ENCODE data around the gene CBFA2T2.
A peak's percentile ranks its signal among the peaks of the same experiment; 100 is the strongest.

CBFA2T2 gene

GRCh38 chr20:33649201-33649681, 159.3 kb downstream of the CBFA2T2 start:
- no peak overlapping the region for H3K27ac ChIP-seq (ENCODE audit: insufficient read depth in 1 of 2, low read depth in 1 of 2, low read length in 2 of 2, poor library complexity in 1 of 2, severe bottlenecking in 2 of 2)
- no peak for DNase-seq
- ChIA-PET POLR2A (no interaction called here), CTCF (interaction anchor here (1.0 to 1.2 kb wide), 3 partner anchors 15 to 192 kb away, joined by 3 to 4 read pairs (median 3); no protein-coding TSS in a partner anchor)
- peaks cover 0 to 2% (median 0%) of the 10 kb centered on the region in 4 experiments for H3K4me1 ChIP-seq (ENCODE audit: control extremely low read depth in 1 of 4, control insufficient read depth in 4 of 4, insufficient read depth in 4 of 4, low read length in 3 of 4)
- no peaks in the 10 kb centered on the region for H3K9me3 ChIP-seq (ENCODE audit: control extremely low read depth in 1 of 5, control insufficient read depth in 4 of 5, insufficient read depth in 2 of 5, low read depth in 1 of 5, low read length in 4 of 5)
- WGBS (ENCODE audit: insufficient coverage): 91% methylated on average over 16 of the region's 19 CpGs
- peaks cover 0 to 20% (median 18%) of the 10 kb centered on the region in 4 experiments for H3K36me3 ChIP-seq (ENCODE audit: control insufficient read depth in 4 of 4, insufficient read depth in 4 of 4, low read length in 3 of 4)
- no peaks in the 10 kb centered on the region for H3K27me3 ChIP-seq (replicated peaks in 2 of 5; ENCODE audit: control insufficient read depth in 4 of 5, insufficient read depth in 5 of 5, low read length in 4 of 5)
- no peak overlapping the region for H3K4me3 ChIP-seq (ENCODE audit: control insufficient read depth in 1 of 7, extremely low read depth in 1 of 7, insufficient read depth in 4 of 7, low read depth in 2 of 7, low read length in 6 of 7)

DNA sequence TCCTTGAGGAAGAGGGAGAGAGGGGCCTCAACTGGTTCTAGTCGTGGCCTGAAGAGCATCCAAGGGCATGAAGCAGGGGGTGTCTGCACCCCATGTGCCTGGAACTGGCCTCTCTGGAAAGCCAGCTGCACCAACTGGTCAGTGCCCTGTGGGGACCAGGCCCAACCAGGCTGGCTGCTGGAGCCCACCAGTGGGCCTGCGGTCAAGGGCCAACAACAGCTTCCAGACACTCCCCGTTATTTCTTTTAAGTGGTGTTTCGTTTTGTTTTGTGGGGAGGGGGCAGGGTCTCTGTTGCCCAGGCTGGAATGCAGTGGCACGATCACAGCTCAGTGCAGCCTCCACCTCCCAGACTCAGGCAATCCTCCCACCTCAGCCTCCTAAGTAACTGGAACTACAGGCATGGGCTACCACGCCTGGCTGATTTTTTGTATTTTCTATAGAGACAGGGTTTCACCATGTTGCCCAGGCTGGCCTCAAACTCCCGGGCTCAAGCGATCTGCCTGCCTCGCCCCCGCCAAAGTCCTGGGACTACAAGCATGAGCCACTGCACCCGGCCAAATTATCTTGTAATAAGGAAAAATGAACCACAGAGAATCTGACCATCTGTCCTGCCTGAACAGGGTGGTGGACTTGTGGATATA, 160.3 kb downstream of the CBFA2T2 start:
- DNase-seq: no peak
- Histone ChIP-seq H3K4me1 (ENCODE audit: control extremely low read depth in 1 of 4, control insufficient read depth in 4 of 4, insufficient read depth in 4 of 4, low read length in 3 of 4) (peaks cover 0 to 2% (median 0%) of the 10 kb centered on the region in 4 experiments), H3K4me3 (ENCODE audit: control insufficient read depth in 1 of 7, extremely low read depth in 1 of 7, insufficient read depth in 4 of 7, low read depth in 2 of 7, low read length in 6 of 7) (no peak overlapping the region), H3K9me3 (ENCODE audit: control extremely low read depth in 1 of 5, control insufficient read depth in 4 of 5, insufficient read depth in 2 of 5, low read depth in 1 of 5, low read length in 4 of 5) (no peaks in the 10 kb centered on the region), H3K27ac (ENCODE audit: insufficient read depth in 1 of 2, low read depth in 1 of 2, low read length in 2 of 2, poor library complexity in 1 of 2, severe bottlenecking in 2 of 2) (no peak overlapping the region), H3K27me3 (replicated peaks in 2 of 5; ENCODE audit: control insufficient read depth in 4 of 5, insufficient read depth in 5 of 5, low read length in 4 of 5) (no peaks in the 10 kb centered on the region), H3K36me3 (ENCODE audit: control insufficient read depth in 4 of 4, insufficient read depth in 4 of 4, low read length in 3 of 4) (peaks cover 0 to 10% (median 9%) of the 10 kb centered on the region in 4 experiments)
- POLR2A ChIA-PET: no interaction called here
- 97% methylated on average over 6 of the region's 11 CpGs for WGBS (ENCODE audit: insufficient coverage)
- CTCF ChIA-PET: interaction anchor here (0.6 to 1.4 kb wide), 3 partner anchors 193 to 203 kb away, joined by 3 to 5 read pairs (median 4); no protein-coding TSS in a partner anchor

- Histone ChIP-seq H3K4me1 (ENCODE audit: control extremely low read depth in 1 of 4, control insufficient read depth in 4 of 4, insufficient read depth in 4 of 4, low read length in 3 of 4) (peaks cover 0 to 2% (median 0%) of the 10 kb centered on the region in 4 experiments), H3K27me3 (replicated peaks in 2 of 5; ENCODE audit: control insufficient read depth in 4 of 5, insufficient read depth in 5 of 5, low read length in 4 of 5) (no peaks in the 10 kb centered on the region), H3K27ac (ENCODE audit: insufficient read depth in 1 of 2, low read depth in 1 of 2, low read length in 2 of 2, poor library complexity in 1 of 2, severe bottlenecking in 2 of 2) (no peak overlapping the region), H3K36me3 (ENCODE audit: control insufficient read depth in 4 of 4, insufficient read depth in 4 of 4, low read length in 3 of 4) (peaks cover 0 to 9% (median 4%) of the 10 kb centered on the region in 4 experiments), H3K4me3 (ENCODE audit: control insufficient read depth in 1 of 7, extremely low read depth in 1 of 7, insufficient read depth in 4 of 7, low read depth in 2 of 7, low read length in 6 of 7) (no peak overlapping the region), H3K9me3 (ENCODE audit: control extremely low read depth in 1 of 5, control insufficient read depth in 4 of 5, insufficient read depth in 2 of 5, low read depth in 1 of 5, low read length in 4 of 5) (no peaks in the 10 kb centered on the region)
- no peak for DNase-seq
- POLR2A ChIA-PET: no interaction called here
- WGBS (ENCODE audit: insufficient coverage): 100% methylated on average over 2 of the region's 10 CpGs
- CTCF ChIA-PET: interaction anchor here (0.8 to 8.2 kb wide), 4 partner anchors 15 to 204 kb away, joined by 3 to 86 read pairs (median 4); partner anchors contain the start of genes ACTL10 and C20orf144
These were observed 161.1 kb downstream of the CBFA2T2 start for GRCh38 chr20:33650753-33651561.

- Histone ChIP-seq H3K27ac (ENCODE audit: insufficient read depth in 1 of 2, low read depth in 1 of 2, low read length in 2 of 2, poor library complexity in 1 of 2, severe bottlenecking in 2 of 2) (no peak overlapping the region), H3K4me1 (ENCODE audit: control extremely low read depth in 1 of 4, control insufficient read depth in 4 of 4, insufficient read depth in 4 of 4, low read length in 3 of 4) (peaks cover 0 to 2% (median 0%) of the 10 kb centered on the region in 4 experiments), H3K9me3 (ENCODE audit: control extremely low read depth in 1 of 5, control insufficient read depth in 4 of 5, insufficient read depth in 2 of 5, low read depth in 1 of 5, low read length in 4 of 5) (no peaks in the 10 kb centered on the region), H3K36me3 (ENCODE audit: control insufficient read depth in 4 of 4, insufficient read depth in 4 of 4, low read length in 3 of 4) (peaks cover 0 to 9% (median 2%) of the 10 kb centered on the region in 4 experiments), H3K4me3 (ENCODE audit: control insufficient read depth in 1 of 7, extremely low read depth in 1 of 7, insufficient read depth in 4 of 7, low read depth in 2 of 7, low read length in 6 of 7) (no peak overlapping the region), H3K27me3 (replicated peaks in 2 of 5; ENCODE audit: control insufficient read depth in 4 of 5, insufficient read depth in 5 of 5, low read length in 4 of 5) (no peaks in the 10 kb centered on the region)
- ChIA-PET POLR2A (no interaction called here), CTCF (interaction anchor here (0.8 to 8.2 kb wide), 4 partner anchors 14 to 204 kb away, joined by 3 to 86 read pairs (median 4); partner anchors contain the start of genes ACTL10 and C20orf144)
- DNase-seq: peak in 1 of 3 donors; percentile 30
- WGBS (ENCODE audit: insufficient coverage): 77% methylated on average over 6 of the region's 13 CpGs
These were observed 161.7 kb downstream of the CBFA2T2 start for GRCh38 chr20:33651562-33652048.

DNA sequence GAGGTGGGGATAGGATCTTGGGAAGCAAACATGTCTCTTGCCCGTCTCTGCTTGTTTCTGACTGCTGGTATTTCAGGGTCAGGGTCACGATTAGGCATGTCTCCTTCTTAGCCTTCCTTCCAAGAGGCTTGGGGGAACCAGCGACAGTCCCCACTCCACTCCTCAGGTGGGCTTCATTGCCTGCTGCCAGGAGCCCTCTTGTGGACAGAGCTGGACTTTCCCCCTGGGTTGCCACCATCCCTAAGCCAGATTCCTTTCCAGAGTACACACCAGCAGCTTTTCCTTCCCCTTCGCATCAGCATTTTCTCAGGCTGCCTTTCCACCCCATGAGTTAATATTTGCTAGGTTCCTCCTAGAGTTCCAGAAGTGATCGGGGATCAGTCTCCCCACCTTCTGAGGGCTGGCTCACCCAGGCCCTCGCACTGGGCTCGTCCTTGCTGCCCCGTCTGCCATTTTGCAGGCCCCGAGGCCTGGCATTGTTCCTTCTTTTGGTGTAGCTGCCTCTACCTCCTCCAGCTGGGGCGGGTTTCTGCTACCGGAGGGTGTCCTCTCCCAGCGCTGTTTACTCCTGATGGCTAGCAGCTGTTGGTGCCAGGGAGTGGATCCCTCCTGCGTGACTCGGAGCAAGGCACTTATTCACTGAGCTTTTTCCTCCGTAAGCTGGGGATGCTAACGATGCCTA, 163.5 kb downstream of the CBFA2T2 start:
- Histone ChIP-seq H3K27ac (ENCODE audit: insufficient read depth in 1 of 2, low read depth in 1 of 2, low read length in 2 of 2, poor library complexity in 1 of 2, severe bottlenecking in 2 of 2) (no peak overlapping the region), H3K4me1 (ENCODE audit: control extremely low read depth in 1 of 4, control insufficient read depth in 4 of 4, insufficient read depth in 4 of 4, low read length in 3 of 4) (peaks cover 0 to 2% (median 0%) of the 10 kb centered on the region in 4 experiments), H3K36me3 (ENCODE audit: control insufficient read depth in 4 of 4, insufficient read depth in 4 of 4, low read length in 3 of 4) (peaks cover 0 to 2% (median 0%) of the 10 kb centered on the region in 4 experiments), H3K9me3 (ENCODE audit: control extremely low read depth in 1 of 5, control insufficient read depth in 4 of 5, insufficient read depth in 2 of 5, low read depth in 1 of 5, low read length in 4 of 5) (no peaks in the 10 kb centered on the region), H3K27me3 (replicated peaks in 2 of 5; ENCODE audit: control insufficient read depth in 4 of 5, insufficient read depth in 5 of 5, low read length in 4 of 5) (no peaks in the 10 kb centered on the region), H3K4me3 (ENCODE audit: control insufficient read depth in 1 of 7, extremely low read depth in 1 of 7, insufficient read depth in 4 of 7, low read depth in 2 of 7, low read length in 6 of 7) (no peak overlapping the region)
- CTCF ChIA-PET: interaction anchor here (0.7 to 8.2 kb wide), 10 partner anchors 13 to 253 kb away, joined by 3 to 86 read pairs (median 3); partner anchors contain the start of genes ACTL10, C20orf144 and CDK5RAP1
- POLR2A ChIA-PET: interaction anchor here (1.2 kb wide), 1 partner anchor 14 kb away, joined by 6 read pairs; the partner anchor contains the start of gene ACTL10
- peak; percentile 55 to 77 (median 70) for DNase-seq
- 64% methylated on average over 15 of the region's 16 CpGs for WGBS (ENCODE audit: insufficient coverage)

DNA sequence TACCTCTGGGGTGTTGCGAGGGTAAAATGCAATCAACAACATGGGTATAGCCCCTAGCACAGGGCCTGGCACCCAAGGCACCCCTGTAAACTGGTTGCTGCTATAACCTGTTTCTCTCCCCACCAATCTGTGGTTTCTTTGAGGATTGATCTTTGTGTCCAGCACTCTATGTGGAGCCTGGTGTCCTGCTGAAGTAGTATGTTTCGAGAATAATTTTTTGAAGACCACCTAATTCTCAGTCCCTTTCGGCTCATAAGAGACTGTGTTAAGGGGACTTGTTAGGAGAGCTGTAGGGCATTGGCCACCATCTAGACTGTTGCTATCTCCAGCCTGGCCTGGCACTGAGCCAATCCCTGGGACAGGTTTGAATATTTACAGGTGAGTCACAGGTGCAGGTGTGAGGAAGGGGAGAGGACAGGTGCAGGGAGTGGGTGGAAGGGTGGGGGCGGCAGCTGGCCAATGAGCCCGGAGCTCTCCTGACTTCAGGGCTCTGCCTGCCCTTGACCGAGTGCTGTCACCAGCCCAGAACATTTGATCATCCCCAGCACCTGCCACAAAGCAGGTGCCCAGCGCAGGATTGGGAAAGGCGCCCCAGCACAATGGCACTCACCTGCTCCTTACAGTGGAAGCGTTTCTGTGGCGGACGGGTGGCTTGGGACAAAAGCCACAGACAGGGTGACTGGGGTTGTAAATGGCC, 164.2 kb downstream of the CBFA2T2 start:
- no peaks in the 10 kb centered on the region for H3K27me3 ChIP-seq (replicated peaks in 2 of 5; ENCODE audit: control insufficient read depth in 4 of 5, insufficient read depth in 5 of 5, low read length in 4 of 5)
- CTCF ChIA-PET: interaction anchor here (0.7 to 8.2 kb wide), 10 partner anchors 12 to 254 kb away, joined by 3 to 86 read pairs (median 3); partner anchors contain the start of genes ACTL10, C20orf144 and CDK5RAP1
- no peaks in the 10 kb centered on the region for H3K36me3 ChIP-seq (ENCODE audit: control insufficient read depth in 4 of 4, insufficient read depth in 4 of 4, low read length in 3 of 4)
- no peaks in the 10 kb centered on the region for H3K9me3 ChIP-seq (ENCODE audit: control extremely low read depth in 1 of 5, control insufficient read depth in 4 of 5, insufficient read depth in 2 of 5, low read depth in 1 of 5, low read length in 4 of 5)
- WGBS (ENCODE audit: insufficient coverage): 91% methylated on average over 11 of the region's 11 CpGs
- DNase-seq: no peak
- H3K4me3 ChIP-seq (ENCODE audit: control insufficient read depth in 1 of 7, extremely low read depth in 1 of 7, insufficient read depth in 4 of 7, low read depth in 2 of 7, low read length in 6 of 7): no peak overlapping the region
- POLR2A ChIA-PET: interaction anchor here (1.2 kb wide), 1 partner anchor 13 kb away, joined by 6 read pairs; the partner anchor contains the start of gene ACTL10
- peaks cover 0 to 2% (median 0%) of the 10 kb centered on the region in 4 experiments for H3K4me1 ChIP-seq (ENCODE audit: control extremely low read depth in 1 of 4, control insufficient read depth in 4 of 4, insufficient read depth in 4 of 4, low read length in 3 of 4)
- H3K27ac ChIP-seq (ENCODE audit: insufficient read depth in 1 of 2, low read depth in 1 of 2, low read length in 2 of 2, poor library complexity in 1 of 2, severe bottlenecking in 2 of 2): no peak overlapping the region
